CD4-positive, alpha-beta T cell treated with Interleukin-17A for 1 hour (primary cell): ENCODE results near the gene NEB.
"Not testable (repeated sequence)": the region's sequence is repeated elsewhere in the genome, so short reads cannot be mapped to it uniquely, and the experiment has no call there.

Experiments
- DNase-seq: peaks from one replicate; pipeline ENCODE4 v3.0.0-alpha.2; 2020

The NEB gene

GRCh38 chr2:151757861-151758260 is 23.6 kb upstream of the NEB start:
- no peak for DNase-seq

- DNase-seq, result no peak
These were observed 22.5 kb upstream of the NEB start for GRCh38 chr2:151756820-151757219.

GRCh38 chr2:151754253-151754897 is 20.1 kb upstream of the NEB start:
- no peak for DNase-seq

- no peak for DNase-seq
These were observed 19.3 kb upstream of the NEB start for GRCh38 chr2:151753540-151753939.

GRCh38 chr2:151745261-151745660 is 11.0 kb upstream of the NEB start:
- DNase-seq, result not testable (repeated sequence)

- no peak for DNase-seq
These were observed 3.9 kb downstream of the NEB start for GRCh38 chr2:151730262-151730975.

GRCh38 chr2:151729837-151730236 is 4.4 kb downstream of the NEB start:
- DNase-seq, result no peak

GRCh38 chr2:151729415-151729811 is 4.9 kb downstream of the NEB start:
- no peak for DNase-seq

GRCh38 chr2:151728804-151729414 is 5.4 kb downstream of the NEB start:
- DNase-seq, result no peak

- no peak for DNase-seq
These were observed 6.4 kb downstream of the NEB start for GRCh38 chr2:151727593-151728552.

- DNase-seq, result no peak
These were observed 13.1 kb downstream of the NEB start for GRCh38 chr2:151721161-151721560.

- no peak for DNase-seq
These were observed 13.8 kb downstream of the NEB start for GRCh38 chr2:151720521-151720920.

GRCh38 chr2:151718796-151719195 is 15.5 kb downstream of the NEB start:
- DNase-seq, result no peak

- DNase-seq, result no peak
These were observed 16.0 kb downstream of the NEB start for GRCh38 chr2:151718247-151718646.

GRCh38 chr2:151716721-151717120 is 17.6 kb downstream of the NEB start:
- no peak for DNase-seq

GRCh38 chr2:151713291-151713903 is 20.9 kb downstream of the NEB start:
- DNase-seq, result no peak

- no peak for DNase-seq
These were observed 23.3 kb downstream of the NEB start for GRCh38 chr2:151711025-151711424.

GRCh38 chr2:151708788-151709187 is 25.5 kb downstream of the NEB start:
- no peak for DNase-seq

GRCh38 chr2:151707857-151708256 is 26.4 kb downstream of the NEB start:
- no peak for DNase-seq

GRCh38 chr2:151704480-151704961 is 29.8 kb downstream of the NEB start:
- DNase-seq, result not testable (repeated sequence)

GRCh38 chr2:151698134-151698533 is 36.1 kb downstream of the NEB start:
- not testable (repeated sequence) for DNase-seq

GRCh38 chr2:151695778-151696177 is 38.5 kb downstream of the NEB start:
- no peak for DNase-seq
